HUDEP-2 (cell line): Measurements from ENCODE around the gene BCDIN3D.

Experiments used
- DNase-seq, 76 experiments: peaks; one replicate each; lab custom pipeline; 2025; ENCODE audit not compliant: unreplicated experiment in 76 of 76; lab: John Stamatoyannopoulos, UW

BCDIN3D gene

DNA sequence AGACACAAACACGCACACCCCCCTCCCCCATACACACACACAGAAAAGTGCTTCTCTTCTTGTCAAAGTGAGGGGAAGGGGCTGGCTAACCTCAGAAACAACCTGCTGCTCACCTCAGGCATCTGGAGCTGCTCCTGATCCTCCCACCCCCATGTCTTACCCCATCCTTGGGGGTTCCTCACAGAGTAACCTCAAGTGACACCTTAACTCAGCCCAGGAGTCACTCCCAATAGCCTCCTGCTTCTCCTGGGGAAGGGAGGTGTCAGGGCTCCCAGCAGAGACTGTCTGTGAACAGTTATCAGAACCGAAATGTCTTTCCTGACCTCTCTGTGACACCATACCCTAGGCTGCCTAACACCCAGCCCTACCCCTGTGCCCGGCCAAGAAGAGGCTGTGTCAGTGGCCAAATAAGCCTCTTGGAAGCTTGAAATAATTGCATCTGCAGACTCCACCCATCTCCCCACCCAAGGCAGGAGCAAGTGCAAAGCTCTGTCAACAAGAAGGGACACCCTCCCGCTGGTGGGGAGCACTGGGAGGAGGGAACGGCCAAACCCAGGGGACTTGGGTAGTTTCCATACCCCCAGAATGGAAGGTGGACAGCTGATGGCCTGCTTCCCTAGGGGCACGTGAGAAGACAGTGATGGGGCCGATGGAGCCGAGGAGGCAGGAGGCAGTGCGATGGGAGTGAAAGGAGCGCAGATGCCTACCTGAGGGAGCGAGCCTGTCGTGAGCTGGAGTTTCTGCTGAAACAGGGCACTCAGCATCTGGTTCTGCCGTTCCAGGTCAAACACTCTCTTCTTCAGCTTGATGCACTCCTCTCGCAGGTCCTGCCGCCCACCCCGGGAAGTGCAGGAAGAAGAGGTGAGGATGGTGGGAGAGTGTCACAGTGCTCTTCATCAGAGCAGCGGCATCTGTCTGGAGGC is 41.5 kb downstream of the BCDIN3D start:
- DNase-seq: peak in 1 of 76 experiments; percentile 5

DNA sequence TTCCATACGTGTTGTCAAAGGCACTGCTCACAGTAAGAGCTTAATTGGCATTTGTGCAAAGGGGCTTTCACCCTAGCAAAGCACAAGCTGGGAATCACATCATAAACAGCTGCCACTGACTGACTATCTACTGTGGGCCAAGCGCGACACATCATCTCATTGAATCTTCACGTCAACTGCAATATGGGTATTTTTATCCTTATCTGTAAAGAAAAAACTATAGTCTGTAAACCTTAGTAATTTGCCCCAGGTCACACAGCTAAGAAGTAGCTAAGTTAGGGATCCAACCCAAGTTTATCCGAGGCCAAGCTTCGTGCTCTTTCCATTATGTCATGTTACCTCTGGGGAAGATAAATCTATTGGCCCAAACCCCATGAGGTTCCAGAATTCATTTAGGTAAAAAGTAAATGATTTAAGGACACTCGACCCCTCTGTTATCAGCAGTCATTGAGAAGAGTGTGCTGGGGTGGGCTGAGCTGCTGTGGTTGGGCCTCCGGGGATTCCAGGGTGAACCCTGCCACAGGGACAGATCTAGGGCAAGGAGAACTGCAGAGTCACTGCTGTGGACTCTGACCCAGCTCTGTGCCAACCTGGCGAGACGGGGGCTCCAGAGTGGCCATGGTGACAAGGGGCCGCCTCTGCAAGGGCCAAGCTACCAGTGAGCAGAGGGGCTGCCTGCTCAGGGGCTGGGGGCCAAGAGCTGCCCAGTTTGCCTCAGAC is 42.3 kb downstream of the BCDIN3D start:
- no peak for DNase-seq

DNA sequence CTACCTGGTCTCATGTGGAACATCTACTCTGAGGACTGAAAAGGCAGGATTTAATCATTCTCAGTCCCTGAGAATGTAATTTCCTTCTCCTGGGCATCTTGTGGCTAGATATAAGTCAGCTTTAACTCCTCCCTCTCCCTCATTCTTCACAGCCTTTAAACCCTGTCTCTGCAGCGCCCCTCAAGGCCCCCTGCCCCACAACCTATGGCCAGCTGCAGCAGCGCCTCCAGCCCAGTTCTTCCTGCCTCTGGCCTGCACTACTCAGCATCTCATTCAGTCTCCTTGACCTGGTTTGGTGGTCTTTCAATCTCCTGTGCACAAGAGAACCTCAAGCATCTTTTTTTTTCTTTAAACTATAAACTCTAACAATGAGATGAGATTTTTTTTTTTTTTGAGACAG is 44.0 kb downstream of the BCDIN3D start:
- no peak for DNase-seq

DNA sequence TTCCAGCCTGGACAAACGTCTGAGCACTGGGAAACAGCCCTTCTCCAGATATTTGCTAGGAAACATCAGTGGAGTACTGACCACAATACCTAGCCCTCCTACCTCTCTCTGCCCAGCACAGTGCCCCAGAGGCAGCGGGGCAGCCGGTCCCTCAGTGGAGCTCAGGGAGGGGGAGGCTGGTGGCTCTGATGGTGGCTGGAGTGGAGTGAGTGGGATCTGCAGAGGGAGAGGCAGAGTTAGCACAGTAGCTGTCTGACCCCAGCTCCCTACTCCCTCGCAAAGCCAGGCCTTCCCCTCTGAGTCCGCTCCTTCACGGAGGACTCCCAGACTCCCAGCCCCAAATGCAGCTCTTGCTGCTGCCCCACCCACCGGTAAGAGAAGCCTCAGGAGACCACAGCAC is 44.7 kb downstream of the BCDIN3D start:
- no peak for DNase-seq

DNA sequence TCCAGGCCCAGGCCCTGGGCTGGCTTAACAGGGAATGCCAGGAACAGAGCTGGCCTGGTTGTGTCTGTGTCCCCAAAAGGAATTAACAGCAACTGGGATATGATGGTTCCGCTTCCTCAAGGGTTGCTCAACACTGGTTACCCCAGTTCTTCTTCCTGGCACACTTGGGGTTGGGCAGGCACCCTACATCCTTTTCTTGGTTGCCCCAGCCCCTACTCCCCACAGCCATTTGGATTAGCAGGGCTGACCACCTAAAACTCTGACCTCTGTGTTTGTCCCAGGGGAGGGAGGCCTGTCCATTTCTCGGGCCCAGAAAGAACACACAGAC is 45.5 kb downstream of the BCDIN3D start:
- no peak for DNase-seq

DNA sequence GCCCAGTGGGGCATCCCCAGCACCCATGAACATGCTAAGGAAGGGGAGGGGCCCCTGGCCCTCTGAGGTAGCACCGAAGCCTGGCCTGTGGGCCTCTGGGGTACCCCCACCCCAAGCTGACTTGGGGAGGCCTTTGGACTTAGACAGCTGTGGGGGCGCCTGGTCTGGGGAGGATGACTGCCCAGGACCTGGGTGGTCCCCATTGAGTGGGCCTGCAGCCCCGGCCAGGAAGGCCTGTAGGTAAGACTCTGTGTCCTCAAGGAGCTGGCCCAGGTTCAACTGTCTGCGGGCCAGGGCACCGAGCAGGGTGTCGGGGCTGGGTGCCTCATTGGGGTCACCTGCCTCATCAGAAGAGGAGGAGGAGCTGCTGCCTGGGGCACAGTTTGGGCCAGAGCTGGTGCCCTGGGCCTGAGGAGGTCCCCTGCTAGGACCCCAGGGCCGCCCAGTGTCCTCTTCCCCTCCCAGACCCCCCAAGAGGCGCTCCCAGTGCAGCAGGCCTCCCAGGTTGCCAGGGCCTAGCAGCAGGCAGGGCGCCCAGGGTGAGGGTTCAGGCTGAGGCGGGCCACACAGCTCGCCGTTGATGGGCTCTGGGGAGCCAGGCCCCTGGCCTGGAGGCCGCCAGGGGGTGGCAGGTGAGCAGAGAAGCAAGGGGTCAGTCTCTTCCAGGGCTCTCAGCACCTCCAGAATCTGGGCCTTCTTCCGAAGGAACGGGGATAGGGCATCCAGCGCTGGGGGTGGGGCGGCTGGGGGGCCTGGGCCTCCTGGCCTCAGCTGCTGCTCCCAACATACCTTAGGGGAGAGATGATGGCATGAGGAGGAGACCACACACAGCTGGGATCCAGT is 46.1 kb downstream of the BCDIN3D start:
- no peak for DNase-seq

DNA sequence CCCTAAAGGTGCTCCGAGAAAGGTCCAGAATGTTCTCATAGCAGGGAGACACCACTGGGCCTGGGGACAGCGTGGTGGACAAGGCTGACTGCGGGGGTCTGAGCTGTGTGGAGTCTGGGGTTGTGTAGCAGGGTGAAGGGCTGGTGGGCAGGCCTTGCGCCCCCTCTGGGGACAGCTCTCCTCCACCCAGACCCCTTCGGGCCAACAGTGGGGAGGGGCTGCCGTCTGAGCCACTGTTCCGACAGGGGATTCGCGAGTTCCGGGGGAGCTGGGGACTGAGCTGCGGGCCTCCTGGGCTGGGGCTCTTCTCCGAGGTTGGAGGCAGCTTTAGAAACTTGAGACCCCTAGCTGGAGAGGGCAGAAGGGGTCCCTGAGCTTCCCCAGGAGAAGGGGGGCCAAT is 46.8 kb downstream of the BCDIN3D start:
- DNase-seq: no peak

DNA sequence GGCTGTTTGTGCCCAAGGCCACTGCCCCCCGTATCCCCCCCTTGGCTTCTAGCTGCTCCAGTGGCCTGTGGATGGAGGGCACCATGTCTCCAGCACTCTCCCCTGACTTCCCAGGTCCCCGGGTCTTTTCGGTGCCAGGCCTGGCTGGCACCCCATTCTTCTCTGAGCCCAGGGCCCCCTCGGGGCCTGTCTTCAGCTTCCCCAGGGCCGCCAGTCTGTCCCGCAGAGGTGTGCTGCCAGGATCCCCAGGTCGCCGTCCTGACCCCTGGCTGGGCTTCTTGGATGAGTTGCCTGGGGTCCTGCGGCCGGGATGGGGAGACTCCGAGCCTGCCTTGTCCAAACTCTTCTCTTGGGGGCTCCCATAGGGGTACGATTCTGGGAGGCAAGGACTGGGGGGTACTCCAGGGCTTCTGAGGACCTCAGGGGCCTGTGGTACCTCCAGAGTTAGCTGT is 47.2 kb downstream of the BCDIN3D start:
- DNase-seq: no peak

DNA sequence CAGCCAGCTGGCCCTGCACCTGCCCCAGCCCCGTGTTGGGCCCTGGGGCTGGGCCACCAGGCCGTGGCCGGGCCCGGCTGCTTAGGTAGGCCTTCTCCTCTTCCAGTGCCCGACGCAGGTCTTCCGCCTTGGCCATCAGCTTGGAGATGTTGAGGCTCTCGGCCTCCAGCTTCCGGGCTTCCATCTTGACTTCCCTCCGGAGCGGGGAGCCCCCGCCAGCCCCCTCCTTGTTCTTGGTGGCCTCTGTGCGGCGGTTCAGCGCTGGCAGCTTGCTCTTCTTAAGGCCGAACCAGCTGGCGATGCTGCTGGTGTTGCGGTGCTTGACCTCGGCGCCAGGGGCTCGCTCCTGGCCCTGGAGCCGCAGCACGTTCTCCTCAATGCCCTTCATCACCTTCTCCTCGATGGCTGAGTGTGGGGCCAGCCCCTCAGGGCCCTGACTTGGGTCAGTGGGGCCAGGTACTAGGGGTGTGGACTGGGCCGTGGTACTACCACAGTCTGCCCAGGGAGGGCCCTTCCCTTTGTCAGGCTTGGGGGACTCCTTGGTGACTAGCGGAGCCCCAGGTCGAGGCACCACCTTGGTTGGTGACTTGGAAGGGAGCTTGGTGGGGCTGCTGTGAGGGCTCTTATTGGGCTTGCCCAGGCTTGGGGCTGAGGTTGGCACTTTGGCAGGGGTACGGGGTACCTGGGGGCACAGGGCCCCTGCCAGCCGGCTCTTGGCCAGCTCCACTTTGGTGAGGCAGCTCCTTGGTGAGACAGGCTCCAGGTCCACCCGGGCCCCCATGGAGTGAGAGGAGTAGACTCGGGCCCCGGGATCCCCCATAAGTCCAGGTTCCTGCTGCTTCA is 47.9 kb downstream of the BCDIN3D start:
- no peak for DNase-seq

DNA sequence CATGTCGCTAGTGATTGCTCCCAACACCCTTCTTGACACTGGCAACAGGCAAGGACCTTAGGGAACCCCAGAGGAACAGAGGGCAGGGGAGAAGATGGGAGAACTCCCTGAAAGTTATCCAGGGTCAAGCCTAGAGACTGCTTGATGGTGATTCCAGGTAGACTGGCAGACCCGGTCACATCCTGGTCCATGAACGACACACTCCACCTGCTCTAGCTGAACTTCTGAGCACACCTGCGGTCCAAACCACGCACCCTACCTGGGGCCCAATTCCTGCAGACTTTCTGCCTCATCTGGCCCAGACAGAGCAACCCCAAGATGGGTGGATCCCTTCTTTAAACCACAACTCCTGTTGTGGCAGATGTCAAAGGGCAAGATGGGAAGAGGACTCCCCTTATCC is 48.9 kb downstream of the BCDIN3D start:
- no peak for DNase-seq

DNA sequence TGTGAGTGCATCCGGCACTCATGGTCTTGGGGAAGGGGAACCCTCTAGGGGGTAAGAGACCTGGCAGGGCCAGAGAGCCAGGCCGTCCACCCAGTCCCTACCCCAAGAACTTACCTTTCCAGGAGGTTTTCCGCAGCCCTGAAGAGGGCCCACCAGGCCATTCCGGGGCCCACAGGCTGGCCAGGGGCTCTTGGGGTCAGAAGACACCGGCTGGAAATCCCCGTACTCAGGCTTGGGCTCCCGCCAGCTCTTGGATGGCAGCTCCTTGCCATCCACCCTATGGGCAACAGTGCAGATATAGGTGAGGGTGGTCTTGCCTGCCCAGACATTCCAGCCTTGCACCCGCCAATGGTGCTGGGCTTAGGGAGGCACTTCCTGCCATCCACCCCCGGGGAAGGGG is 49.3 kb downstream of the BCDIN3D start:
- DNase-seq: no peak

DNA sequence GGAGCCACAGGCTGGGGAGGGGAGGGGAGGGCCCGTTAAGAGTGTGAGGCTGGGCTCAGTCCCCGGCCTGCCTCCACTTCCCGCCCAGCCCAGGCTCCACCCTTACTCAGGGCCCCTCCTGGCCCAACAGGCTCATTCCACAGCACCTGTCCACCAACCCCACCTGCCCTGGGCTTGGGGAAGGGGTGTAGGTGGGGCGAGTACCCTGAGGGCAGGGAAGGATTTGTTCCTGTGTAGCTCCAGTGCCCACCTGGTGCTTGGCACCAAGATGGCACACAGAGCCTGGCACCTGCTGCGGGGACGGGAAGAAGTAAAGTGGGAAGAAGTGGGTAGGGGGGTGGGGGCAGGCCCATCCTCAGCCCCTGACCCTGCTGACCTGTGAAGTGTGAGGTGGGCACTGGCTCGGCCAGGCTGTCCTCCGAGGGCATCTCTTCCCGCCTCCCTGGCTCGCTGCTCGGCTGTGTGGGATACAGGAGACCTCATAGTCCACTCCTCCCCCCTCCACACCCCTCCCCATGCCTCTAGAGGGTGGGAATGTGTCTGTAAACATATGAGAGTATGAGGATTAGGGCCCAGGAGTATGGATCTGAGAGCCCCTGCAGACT is 49.8 kb downstream of the BCDIN3D start:
- DNase-seq: no peak

DNA sequence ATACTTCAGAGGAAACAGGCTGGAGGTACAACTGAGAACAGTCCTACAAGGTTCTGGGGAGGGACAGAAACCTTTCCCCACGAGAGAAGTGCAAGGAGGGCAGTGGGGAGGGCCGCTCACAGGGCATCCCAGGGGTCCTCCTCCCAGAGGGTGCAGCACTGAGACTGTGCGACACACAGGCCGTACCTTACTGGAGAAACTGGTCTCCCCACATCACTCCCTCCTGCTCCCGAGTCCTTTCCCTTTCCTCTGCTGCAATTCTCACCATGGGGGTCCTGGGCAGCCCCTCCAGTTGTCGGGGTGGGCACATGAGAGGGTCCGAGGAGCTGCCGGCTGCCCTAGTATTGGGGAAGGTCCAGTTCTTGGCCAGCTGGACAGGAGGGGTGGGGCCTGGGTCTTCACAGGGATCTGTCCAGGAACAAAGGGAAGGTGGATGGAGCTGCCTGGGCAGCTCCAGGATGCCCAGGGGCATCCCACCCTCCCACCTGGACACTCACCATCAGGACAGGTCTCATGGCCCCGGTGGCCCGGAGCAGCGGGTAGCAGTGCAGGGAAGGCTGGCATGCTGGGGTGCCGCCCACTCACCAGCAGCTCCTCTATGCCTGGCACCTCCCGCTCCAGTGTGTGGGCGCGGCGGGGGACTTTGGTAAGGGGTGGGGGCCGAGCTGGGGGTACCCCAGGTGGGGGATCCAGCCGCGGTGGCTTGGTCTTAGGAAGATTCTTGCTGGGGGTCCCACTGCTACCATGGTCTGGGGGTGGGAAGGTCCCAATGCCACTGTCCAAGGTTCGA is 50.5 kb downstream of the BCDIN3D start:
- no peak for DNase-seq

DNA sequence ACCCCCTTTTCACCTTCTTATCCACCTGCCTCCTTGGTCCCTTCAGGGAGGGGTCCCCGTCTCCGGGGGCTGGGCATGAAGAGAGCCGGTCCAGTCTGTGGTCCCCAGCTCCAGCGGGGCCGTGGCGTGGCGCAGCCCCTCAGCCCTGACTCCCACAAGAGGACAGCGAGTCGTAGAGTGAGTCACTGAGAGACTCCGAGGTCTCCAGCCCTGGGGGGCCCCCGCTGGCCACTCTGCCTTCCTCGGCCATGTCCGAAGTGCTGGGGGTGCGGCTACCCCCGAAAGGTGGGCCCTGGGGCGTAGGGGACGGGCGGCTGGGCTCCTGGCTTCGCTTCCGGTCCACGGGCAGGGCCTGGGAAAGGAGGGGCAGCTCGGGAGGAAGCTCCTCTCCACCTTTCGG is 51.2 kb downstream of the BCDIN3D start:
- DNase-seq: no peak

DNA sequence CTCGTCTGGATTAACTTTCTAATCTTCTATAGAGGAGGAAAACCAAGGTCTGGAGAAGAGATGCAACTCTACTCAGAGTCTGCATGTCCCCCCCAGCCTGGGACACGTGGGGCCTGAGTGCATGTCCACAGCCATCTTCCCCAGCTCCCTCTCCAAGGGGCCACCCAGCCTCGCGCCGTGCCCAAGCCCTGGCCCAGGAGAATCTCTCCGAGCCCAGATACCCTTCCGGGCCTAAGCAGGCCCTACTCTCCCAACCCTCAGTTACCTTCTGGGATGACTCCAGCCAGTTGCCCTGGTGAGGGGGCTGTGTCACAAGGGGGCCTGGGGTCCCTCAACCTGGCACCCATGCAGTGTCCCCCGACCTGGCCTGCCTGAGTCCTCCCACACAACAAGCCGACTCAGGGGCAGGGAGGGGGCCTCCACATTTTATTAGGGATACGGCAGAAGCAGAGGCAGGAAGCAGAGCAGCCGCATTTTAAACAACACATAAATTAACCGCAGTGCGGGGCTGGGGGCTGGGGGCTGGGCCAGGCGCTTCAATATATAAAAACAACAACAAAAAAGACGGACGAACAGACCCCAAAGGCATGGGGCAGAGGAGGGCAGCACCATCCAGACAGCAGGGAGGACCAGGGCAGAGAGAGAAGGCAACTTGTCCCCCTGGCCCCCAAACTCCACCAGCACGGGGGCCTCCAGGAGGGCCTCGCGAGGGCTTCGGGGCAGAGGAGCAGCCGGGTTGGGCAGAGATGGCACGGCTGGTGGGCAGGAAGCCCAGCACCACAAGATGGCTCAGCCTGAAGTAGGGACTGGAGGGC is 52.0 kb downstream of the BCDIN3D start:
- DNase-seq: no peak

DNA sequence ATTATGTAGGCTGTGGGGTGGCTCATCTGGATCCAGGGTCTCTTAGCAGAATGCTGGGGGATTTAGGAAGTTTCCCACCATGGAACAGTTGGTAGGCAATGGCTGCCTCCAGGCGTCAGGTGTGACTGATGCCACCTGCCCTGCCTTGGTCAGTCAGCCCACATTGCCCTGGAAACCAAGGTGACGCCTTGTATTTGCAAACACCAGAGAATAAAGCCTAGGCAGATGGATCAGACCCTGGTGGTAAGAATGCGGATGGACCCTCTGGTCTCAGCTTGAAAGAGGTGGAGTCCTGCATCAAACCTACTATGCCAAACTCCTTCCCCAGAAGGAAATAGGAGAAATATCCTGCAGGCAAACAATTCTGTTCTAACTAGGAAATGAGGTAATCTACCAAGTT is 52.9 kb downstream of the BCDIN3D start:
- no peak for DNase-seq

DNA sequence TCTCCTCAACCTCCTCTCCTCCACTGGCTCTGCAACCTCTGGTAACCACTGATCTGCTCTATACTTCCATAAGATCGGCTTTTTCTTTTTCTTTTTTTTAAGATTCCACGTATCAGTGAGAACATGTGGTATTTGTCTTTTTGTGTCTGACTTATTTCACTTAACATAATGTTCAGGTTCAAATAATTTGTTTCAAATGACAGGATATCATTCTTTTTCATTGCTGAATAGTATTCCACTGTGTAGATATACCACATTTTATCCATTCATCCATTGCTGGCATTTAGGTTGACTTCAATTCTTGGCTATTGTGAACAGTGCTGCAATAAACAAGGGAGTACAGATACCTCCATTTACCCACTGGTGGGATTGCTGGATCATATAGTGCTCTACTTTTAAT is 55.2 kb downstream of the BCDIN3D start:
- DNase-seq: no peak
